Measurements from ENCODE around the gene TENT4A. TPM values are rescaled to one million over a fixed set of nuclear protein-coding genes. Genes with fewer than 3 reads are reported as not detected.

The TENT4A gene
- total and polyA plus RNA-seq, 2 experiments from 2014 or later: 6.8 to 14.1 TPM

DNA sequence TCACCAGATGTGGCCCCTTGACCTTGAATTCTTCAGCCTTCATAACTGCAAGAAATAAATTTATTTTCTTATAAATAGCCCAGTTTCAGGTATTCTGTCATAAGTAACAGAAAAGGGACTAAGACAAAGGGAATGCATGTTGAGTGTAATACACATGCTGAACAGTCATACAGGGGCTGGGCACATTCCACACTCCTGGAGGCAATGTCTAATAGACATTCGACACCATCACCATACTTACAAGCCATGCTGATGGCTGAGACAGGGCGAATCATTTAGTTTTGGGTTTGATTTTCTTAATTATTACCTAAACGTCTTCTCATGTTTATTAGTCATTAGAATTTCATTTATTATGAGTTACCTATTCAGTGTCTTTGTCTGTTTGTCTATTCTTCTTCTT lies 68.5 kb downstream of the TENT4A start:
- Histone ChIP-seq H3K27ac (no peak overlapping the region), H3K4me3 (no peak overlapping the region), H3K9me2 (replicated peaks; ENCODE audit: insufficient read depth) (no peaks in the 10 kb centered on the region), H3K4me1 (ENCODE audit: insufficient read depth) (no peaks in the 10 kb centered on the region), H2AFZ (no peak overlapping the region), H3K9me3 (ENCODE audit: low read depth) (no peaks in the 10 kb centered on the region), H3K36me3 (replicated peaks; ENCODE audit: insufficient read depth, low read depth) (no peaks in the 10 kb centered on the region), H3K79me2 (no peaks in the 10 kb centered on the region), H3K27me3 (no peaks in the 10 kb centered on the region), H3K4me2 (no peak overlapping the region), H4K20me1 (ENCODE audit: insufficient read depth, poor library complexity, severe bottlenecking) (no peaks in the 10 kb centered on the region)
- WGBS (ENCODE audit: low lambda C conversion rate, missing lambda C conversion rate): 92% methylated on average over 3 of the region's 3 CpGs
- no peak for DNase-seq (ENCODE audit: low spot score)
- no peak for TF ChIP-seq EZH2phosphoT487 (IDR thresholded peaks at IDR 0.05; ENCODE audit: low read depth, severe bottlenecking, unreplicated experiment)
- TF ChIP-seq, protein P1, sequence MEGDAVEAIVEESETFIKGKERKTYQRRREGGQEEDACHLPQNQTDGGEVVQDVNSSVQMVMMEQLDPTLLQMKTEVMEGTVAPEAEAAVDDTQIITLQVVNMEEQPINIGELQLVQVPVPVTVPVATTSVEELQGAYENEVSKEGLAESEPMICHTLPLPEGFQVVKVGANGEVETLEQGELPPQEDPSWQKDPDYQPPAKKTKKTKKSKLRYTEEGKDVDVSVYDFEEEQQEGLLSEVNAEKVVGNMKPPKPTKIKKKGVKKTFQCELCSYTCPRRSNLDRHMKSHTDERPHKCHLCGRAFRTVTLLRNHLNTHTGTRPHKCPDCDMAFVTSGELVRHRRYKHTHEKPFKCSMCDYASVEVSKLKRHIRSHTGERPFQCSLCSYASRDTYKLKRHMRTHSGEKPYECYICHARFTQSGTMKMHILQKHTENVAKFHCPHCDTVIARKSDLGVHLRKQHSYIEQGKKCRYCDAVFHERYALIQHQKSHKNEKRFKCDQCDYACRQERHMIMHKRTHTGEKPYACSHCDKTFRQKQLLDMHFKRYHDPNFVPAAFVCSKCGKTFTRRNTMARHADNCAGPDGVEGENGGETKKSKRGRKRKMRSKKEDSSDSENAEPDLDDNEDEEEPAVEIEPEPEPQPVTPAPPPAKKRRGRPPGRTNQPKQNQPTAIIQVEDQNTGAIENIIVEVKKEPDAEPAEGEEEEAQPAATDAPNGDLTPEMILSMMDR (IDR thresholded peaks at IDR 0.05; ENCODE audit: poor library complexity): no peak
- TF ChIP-seq EZH2 (IDR thresholded peaks at IDR 0.05; ENCODE audit: borderline replicate concordance): no peak

DNA sequence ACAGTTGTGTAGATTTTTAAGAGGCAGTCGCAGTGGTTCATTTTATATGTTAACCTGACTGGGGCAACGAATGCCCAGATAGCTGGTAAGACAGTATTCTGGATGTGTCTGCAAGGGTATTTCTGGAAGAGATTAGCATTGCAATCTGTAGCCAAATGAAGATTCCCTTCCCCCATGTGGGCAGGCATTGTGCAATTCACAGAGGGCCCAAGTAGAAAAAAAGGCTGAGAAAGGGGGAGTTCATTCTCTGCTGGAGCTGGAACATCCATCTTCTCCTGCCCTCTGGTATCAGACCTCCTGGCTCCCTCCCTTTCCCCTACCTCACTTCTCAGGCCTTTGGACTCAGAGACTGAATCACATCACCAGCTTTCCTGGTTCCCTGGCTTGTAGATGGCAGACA lies 70.6 kb downstream of the TENT4A start:
- Histone ChIP-seq H3K27ac (no peak overlapping the region), H3K9me2 (replicated peaks; ENCODE audit: insufficient read depth) (no peaks in the 10 kb centered on the region), H3K4me1 (ENCODE audit: insufficient read depth) (no peaks in the 10 kb centered on the region), H4K20me1 (ENCODE audit: insufficient read depth, poor library complexity, severe bottlenecking) (no peaks in the 10 kb centered on the region), H3K79me2 (no peaks in the 10 kb centered on the region), H2AFZ (no peak overlapping the region), H3K4me3 (no peak overlapping the region), H3K4me2 (no peak overlapping the region), H3K9me3 (ENCODE audit: low read depth) (no peaks in the 10 kb centered on the region), H3K36me3 (replicated peaks; ENCODE audit: insufficient read depth, low read depth) (no peaks in the 10 kb centered on the region), H3K27me3 (no peaks in the 10 kb centered on the region)
- DNase-seq (ENCODE audit: low spot score): no peak
- 89% methylated on average over 2 of the region's 2 CpGs for WGBS (ENCODE audit: low lambda C conversion rate, missing lambda C conversion rate)
- TF ChIP-seq, protein P1 (IDR thresholded peaks at IDR 0.05; ENCODE audit: poor library complexity): no peak
- no peak for TF ChIP-seq EZH2phosphoT487 (IDR thresholded peaks at IDR 0.05; ENCODE audit: low read depth, severe bottlenecking, unreplicated experiment)
- TF ChIP-seq EZH2 (IDR thresholded peaks at IDR 0.05; ENCODE audit: borderline replicate concordance): no peak

DNA sequence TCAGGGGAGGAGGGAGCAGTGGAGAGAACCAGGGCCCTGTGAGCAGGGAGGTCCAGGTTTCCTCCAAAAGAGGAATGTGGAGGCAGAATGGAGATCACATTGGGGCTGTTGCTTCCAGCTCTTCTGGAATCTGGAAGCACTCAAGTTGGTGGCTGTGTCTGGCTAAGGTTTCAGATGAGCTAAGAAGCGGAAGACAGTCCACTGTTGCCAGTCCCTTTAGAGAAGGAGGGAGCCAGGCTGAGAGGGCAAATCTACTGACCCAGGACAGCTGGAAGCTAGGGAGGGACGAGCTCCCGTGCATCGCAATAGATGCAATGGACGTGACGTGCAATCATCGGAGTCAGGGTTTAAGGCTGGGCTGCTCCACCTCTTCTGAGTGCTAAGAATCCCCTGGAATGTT lies 71.2 kb downstream of the TENT4A start:
- Histone ChIP-seq H3K4me3 (no peak overlapping the region), H4K20me1 (ENCODE audit: insufficient read depth, poor library complexity, severe bottlenecking) (no peaks in the 10 kb centered on the region), H3K27ac (no peak overlapping the region), H3K79me2 (no peaks in the 10 kb centered on the region), H3K4me2 (no peak overlapping the region), H3K36me3 (replicated peaks; ENCODE audit: insufficient read depth, low read depth) (no peaks in the 10 kb centered on the region), H3K9me2 (replicated peaks; ENCODE audit: insufficient read depth) (no peaks in the 10 kb centered on the region), H3K4me1 (ENCODE audit: insufficient read depth) (no peaks in the 10 kb centered on the region), H2AFZ (no peak overlapping the region), H3K9me3 (ENCODE audit: low read depth) (no peaks in the 10 kb centered on the region), H3K27me3 (no peaks in the 10 kb centered on the region)
- TF ChIP-seq EZH2 (IDR thresholded peaks at IDR 0.05; ENCODE audit: borderline replicate concordance) (no peak), EZH2phosphoT487 (IDR thresholded peaks at IDR 0.05; ENCODE audit: low read depth, severe bottlenecking, unreplicated experiment) (no peak)
- TF ChIP-seq, protein P1 (IDR thresholded peaks at IDR 0.05; ENCODE audit: poor library complexity): no peak
- WGBS (ENCODE audit: low lambda C conversion rate, missing lambda C conversion rate): 92% methylated on average over 7 of the region's 7 CpGs
- DNase-seq (ENCODE audit: low spot score): no peak

Data from hepatocyte (in vitro differentiated cells).